Activated CD4-positive, alpha-beta T cell treated with anti-CD3 and anti-CD28 coated beads, Interleukin-2, amount 10 ng/mL, durations not matched to agents 24 days and 14 days (primary cell): Measurements from ENCODE around the gene SMO. TPM values are rescaled to one million over a fixed set of nuclear protein-coding genes. Genes with fewer than 3 reads are reported as not detected.

Experiments
- DNase-seq: peaks from one replicate; pipeline ENCODE4 v3.0.0; 2022
- H3K27ac Mint-ChIP-seq: one replicate; pipeline ENCODE4 v1.8.0; 2022; ENCODE audit warnings: mild to moderate bottlenecking, mixed read lengths
- H3K27me3 Mint-ChIP-seq: one replicate; pipeline ENCODE4 v1.8.0; 2022; ENCODE audit warnings: mixed read lengths
- H3K36me3 Mint-ChIP-seq: one replicate; pipeline ENCODE4 v1.8.0; 2022; ENCODE audit warnings: low read depth, mild to moderate bottlenecking, mixed read lengths
- H3K4me1 Mint-ChIP-seq: one replicate; pipeline ENCODE4 v1.8.0; 2021; ENCODE audit warnings: mixed read lengths
- H3K4me3 Mint-ChIP-seq: one replicate; pipeline ENCODE4 v1.8.0; 2022; ENCODE audit warnings: mild to moderate bottlenecking, moderate library complexity, mixed read lengths
- H3K9me3 Mint-ChIP-seq: one replicate; pipeline ENCODE4 v1.8.0; 2021; ENCODE audit warnings: mixed read lengths
- intact Hi-C: fragments of 100-400 bp; cut with micrococcal nuclease; formaldehyde crosslinking; loops from one replicate; pipeline ENCODE4 v1.15.1; 2023
- total RNA-seq: library from RNA; stranded (reverse); gene quantifications from 2 replicates; pipeline ENCODE4 v1.2.3, GENCODE V29; 2022

Gene SMO
- total RNA-seq, 1 donor from 2014 or later, result 0.37 TPM

DNA sequence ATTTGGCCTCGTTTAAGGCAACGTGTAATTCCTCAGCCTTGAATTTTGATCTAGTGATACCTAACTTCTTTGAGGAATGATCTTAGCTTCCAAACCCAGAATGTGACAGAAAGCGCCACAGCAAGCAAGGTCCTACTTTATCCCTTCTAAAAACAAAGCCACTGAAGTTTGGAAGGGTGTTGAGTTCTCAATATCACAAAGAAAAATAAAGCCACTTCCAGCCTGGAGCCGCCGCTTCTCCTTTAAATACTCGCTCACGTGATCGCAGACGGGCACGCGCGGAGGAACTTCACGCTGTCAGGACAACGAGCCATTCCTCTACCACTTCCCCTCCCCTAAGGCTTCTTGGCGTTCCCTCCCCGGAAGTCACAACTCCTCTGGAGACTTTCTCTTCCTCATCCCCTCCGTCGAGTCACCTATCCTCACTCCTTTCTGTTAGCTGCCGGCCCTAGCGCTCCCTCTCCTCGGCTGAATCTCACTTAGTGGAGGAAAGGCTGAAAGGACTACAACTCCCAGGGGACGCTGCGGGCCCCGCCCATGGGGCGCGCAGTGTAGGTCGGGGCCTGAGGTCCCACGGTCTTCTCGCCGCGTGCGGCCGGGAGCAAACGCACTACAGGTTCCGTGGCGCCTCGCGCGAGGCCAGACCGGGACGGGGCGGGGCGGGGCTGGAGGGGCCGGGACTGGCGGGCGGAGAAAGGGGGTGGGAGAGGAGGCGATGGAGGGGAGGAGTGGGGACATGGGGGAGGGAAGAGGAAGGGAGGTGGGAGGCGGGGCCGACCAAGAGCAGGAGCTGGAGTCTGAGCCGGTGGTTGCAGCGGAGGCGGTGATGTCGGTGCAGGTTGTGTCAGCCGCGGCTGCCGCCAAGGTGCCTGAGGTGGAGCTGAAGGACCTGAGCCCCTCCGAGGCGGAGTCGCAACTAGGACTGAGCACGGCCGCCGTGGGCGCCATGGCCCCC lies 36.1 kb downstream of the SMO start, which contains the start of gene AHCYL2:
Gene AHCYL2 (plus strand): TSS at position 780 of the 955 bp plus-strand sequence.
- intact Hi-C loops, result loop anchor here (1.0 to 10.0 kb wide), 7 partner anchors 47 to 880 kb away; partner anchors contain the start of genes ATP6V1F and RBM28
- H3K4me1 Mint-ChIP-seq, result peaks cover 24% of the 10 kb centered on the region
- H3K27ac Mint-ChIP-seq, result peak within 1 kb of the TSS; percentile 96
- peak within 1 kb of the TSS; percentile 87 for H3K4me3 Mint-ChIP-seq
- no peaks in the 10 kb centered on the region for H3K9me3 Mint-ChIP-seq
- H3K27me3 Mint-ChIP-seq, result no peaks in the 10 kb centered on the region
- peak; percentile 98 for DNase-seq
- no peaks in the 10 kb centered on the region for H3K36me3 Mint-ChIP-seq

DNA sequence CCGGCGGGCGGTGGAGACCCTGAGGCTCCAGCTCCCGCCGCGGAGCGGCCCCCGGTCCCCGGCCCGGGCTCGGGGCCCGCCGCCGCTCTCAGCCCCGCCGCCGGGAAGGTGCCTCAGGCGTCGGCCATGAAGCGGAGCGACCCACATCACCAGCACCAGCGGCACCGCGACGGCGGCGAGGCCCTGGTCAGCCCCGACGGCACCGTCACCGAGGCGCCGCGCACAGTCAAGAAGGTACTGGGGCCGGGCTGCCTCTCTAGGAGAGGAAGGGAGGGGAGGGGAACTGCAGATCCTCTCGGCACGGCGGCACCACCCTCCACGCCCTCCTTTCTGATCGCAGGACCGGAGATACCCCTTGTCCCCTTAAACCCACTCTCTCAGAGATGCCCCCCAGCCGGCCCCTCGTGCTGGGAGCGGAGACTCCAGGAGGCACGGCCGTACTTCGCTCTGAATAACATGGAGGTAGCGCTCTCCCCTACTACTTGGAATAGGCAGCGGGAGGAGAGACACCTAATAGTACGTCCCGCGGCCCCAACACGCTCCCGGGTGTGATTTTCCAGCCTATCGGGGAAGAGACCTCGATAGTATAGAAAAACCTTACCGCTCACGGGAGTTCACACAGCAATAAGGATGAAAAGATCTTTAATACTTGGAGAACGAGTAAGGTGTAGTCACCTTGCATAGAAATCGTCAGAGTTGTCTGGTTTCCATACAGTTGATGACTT lies 36.9 kb downstream of the SMO start:
- H3K27me3 Mint-ChIP-seq, result no peaks in the 10 kb centered on the region
- no peaks in the 10 kb centered on the region for H3K9me3 Mint-ChIP-seq
- peak overlapping the region; percentile 84 for H3K27ac Mint-ChIP-seq
- H3K4me3 Mint-ChIP-seq, result peak overlapping the region; percentile 87
- peak; percentile 88 for DNase-seq
- peaks cover 24% of the 10 kb centered on the region for H3K4me1 Mint-ChIP-seq
- intact Hi-C loops, result loop anchor here (2.0 to 10.0 kb wide), 2 partner anchors 723 to 881 kb away; partner anchors contain the start of gene RBM28
- H3K36me3 Mint-ChIP-seq, result no peaks in the 10 kb centered on the region

DNA sequence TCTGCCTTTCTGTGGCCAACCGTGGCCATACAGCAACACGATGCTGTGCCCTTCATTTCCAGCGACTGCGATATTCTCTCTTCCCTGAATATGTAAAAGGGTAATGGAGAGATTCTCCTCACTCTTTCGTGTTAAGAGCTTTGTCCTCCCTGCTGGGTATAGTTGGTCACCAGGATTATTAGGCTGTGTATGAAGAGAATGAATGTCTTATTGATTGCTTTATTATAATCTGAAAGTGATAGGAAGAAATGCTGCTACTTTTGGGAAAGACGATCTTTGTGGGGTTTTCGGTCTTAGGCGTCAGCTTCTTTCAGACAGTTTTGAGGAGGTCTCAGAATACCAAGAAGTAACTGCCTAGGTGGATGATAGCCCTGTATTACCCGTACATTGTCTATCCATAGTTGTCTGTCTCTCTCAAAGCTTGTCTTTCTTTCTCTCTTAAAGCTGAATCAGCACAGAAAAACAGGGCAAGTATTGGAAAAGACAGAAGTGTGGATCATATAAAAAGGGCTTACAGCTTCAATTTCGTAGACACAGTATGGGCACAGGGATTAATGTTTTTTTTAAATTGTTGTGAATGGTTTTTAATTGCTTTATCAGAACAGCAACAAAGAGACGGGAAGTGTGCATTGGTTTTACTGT lies 37.6 kb downstream of the SMO start:
- no peak for DNase-seq
- Mint-ChIP-seq H3K27me3 (no peaks in the 10 kb centered on the region), H3K27ac (peak overlapping the region; percentile 84), H3K36me3 (no peaks in the 10 kb centered on the region), H3K4me3 (peak overlapping the region; percentile 87), H3K4me1 (peaks cover 24% of the 10 kb centered on the region), H3K9me3 (no peaks in the 10 kb centered on the region)
- intact Hi-C loops, result loop anchor here (2.0 to 10.0 kb wide), 2 partner anchors 723 to 881 kb away; partner anchors contain the start of gene RBM28

DNA sequence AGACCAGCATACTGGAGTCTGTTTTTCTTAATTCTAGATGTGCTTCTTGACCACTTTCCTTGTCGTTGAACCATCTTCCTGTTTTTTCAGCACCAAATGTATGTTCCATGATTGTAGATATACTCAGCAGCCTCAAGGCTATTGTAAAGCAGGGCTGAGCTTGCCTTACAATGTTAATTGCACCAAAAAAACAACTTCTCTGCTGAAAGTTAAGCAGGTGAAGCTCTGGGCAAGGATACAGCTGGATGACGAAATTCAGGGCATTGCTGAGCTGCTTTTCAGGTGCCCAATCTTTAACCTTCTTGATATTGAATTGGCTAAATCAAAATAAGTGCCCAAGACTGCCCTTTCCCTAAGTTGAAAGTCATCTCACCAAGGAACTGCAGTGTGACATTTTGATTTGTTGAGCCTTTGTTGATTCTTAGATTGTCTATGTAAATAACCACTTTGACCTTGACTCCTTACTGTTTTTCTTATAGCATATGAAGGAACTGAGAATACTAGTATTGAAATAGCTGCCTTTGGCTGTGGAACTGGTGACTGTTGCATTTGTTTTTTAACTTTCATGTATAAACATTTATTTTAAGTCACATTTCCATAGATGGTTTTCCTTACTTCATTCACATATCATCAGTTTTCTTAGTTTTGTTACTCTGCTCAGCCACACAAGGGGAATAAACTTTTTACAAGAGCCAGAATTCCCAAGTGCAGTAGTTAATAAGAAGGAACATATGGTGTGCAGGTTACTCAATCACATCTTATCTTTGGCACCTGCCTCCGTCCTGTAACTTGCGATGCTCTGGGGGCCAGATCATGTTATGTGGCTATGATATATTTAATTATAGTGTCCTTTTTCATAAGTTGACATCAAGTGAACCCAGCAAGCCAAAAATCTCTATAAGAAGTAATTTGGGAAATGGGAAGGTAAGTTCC lies 39.5 kb downstream of the SMO start:
- no peaks in the 10 kb centered on the region for H3K9me3 Mint-ChIP-seq
- DNase-seq, result no peak
- no peaks in the 10 kb centered on the region for H3K36me3 Mint-ChIP-seq
- no peak overlapping the region for H3K4me3 Mint-ChIP-seq
- no peak overlapping the region for H3K27ac Mint-ChIP-seq
- intact Hi-C loops, result loop anchor here (10.0 kb wide), 1 partner anchor 883 kb away; the partner anchor contains the start of gene RBM28
- H3K27me3 Mint-ChIP-seq, result no peaks in the 10 kb centered on the region
- peaks cover 18% of the 10 kb centered on the region for H3K4me1 Mint-ChIP-seq

DNA sequence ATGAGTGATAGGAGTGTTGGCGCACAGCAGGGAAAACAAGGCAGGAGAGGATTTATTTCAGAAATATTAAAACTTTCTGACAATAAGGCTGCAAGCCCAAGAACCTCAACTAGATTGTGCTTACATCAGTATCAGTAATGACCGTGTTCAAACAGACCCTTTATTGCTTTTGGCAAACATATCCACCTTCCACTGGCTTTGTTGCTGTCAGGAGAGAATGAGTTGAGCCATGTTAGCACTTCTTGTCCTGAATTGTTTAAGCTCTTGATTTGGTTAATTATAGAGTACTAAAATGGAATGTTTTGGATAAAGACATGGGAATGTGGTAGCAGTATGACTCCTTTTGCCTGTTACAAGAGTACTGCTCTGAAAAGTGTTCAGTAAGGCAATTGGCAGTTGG lies 40.2 kb downstream of the SMO start:
- DNase-seq, result no peak
- H3K36me3 Mint-ChIP-seq, result no peaks in the 10 kb centered on the region
- H3K27ac Mint-ChIP-seq, result no peak overlapping the region
- no peak overlapping the region for H3K4me3 Mint-ChIP-seq
- intact Hi-C loops, result loop anchor here (10.0 kb wide), 1 partner anchor 884 kb away; the partner anchor contains the start of gene RBM28
- H3K9me3 Mint-ChIP-seq, result no peaks in the 10 kb centered on the region
- no peaks in the 10 kb centered on the region for H3K27me3 Mint-ChIP-seq
- H3K4me1 Mint-ChIP-seq, result peaks cover 18% of the 10 kb centered on the region

DNA sequence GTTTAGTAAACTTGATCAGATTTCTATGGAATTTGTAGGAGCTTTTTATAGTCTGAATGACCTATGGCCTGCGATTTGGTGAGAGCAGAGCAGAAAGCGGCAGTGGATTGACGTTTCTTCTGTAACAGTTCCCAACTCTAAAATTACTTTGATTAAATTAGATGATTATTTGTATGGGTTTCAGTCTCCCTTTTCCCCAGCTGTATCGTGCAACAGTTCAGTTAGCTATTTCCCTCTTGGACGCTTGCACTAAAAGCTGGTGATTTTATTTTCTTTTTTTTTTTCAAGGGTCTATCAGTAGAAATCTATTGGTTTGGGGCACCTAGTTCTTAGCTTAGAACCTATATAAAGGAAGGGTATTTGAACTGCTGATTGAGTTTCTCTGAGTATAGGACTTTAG lies 43.2 kb downstream of the SMO start:
- DNase-seq, result no peak
- Mint-ChIP-seq H3K36me3 (peaks cover 1% of the 10 kb centered on the region), H3K27ac (no peak overlapping the region), H3K27me3 (no peaks in the 10 kb centered on the region), H3K4me1 (peaks cover 4% of the 10 kb centered on the region), H3K9me3 (no peaks in the 10 kb centered on the region), H3K4me3 (no peak overlapping the region)
- intact Hi-C loops, result no loop called here

DNA sequence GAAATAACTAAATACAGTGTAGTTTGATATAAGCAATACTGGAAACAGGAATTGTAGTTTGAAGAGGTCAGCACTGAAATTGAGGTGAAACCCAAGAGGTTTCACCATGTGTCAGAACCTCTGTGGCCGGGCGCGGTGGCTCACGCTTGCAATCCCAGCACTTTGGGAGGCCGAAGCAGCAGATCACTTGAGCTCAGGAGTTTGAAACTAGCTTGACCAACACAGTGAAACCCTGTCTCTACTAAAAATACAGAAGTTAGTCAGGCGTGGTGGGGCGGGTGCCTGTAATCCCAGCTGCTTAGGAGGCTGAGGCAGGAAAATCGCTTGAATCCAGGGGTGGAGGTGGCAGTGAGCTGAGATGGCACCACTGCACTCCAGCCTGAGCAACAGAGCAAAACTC lies 50.1 kb downstream of the SMO start:
- Mint-ChIP-seq H3K4me1 (peaks cover 1% of the 10 kb centered on the region), H3K27ac (no peak overlapping the region), H3K27me3 (no peaks in the 10 kb centered on the region), H3K4me3 (no peak overlapping the region), H3K36me3 (peaks cover 1% of the 10 kb centered on the region), H3K9me3 (no peaks in the 10 kb centered on the region)
- DNase-seq, result no peak
- intact Hi-C loops, result no loop called here

DNA sequence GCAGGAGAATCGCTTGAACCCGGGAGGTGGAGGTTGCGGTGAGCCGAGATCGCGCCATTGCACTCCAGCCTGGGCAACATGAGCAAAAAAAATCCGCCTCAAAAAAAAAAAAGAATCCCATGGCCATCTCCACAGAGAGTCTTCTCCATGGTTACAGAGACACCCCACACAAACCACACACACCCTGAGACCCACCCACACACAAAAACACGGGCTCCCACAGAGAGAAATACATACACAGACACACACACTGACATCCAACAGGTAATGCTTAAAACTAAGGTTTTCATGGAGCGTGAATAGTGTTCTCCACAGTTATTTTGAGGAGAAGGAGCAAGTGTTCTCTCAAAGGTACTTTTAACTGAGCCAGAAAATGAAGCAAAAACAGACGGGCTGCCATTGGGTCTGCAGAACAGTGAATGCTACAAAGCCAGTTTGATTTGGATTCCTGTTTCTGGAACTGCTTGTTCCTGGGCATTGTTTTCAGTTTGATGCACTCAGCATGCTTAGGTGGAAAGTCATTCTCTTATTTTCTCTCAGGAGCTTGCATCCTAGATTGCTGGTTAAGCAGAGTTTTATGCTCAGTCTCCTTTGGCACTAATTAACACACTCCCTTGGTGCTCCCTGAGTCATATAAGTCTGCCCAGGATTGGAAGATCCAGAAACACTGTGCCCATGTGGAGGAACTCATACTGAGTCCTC lies 51.8 kb downstream of the SMO start:
- H3K4me1 Mint-ChIP-seq, result no peaks in the 10 kb centered on the region
- H3K4me3 Mint-ChIP-seq, result no peak overlapping the region
- intact Hi-C loops, result no loop called here
- no peaks in the 10 kb centered on the region for H3K27me3 Mint-ChIP-seq
- H3K9me3 Mint-ChIP-seq, result no peaks in the 10 kb centered on the region
- H3K36me3 Mint-ChIP-seq, result no peaks in the 10 kb centered on the region
- H3K27ac Mint-ChIP-seq, result no peak overlapping the region
- no peak for DNase-seq

DNA sequence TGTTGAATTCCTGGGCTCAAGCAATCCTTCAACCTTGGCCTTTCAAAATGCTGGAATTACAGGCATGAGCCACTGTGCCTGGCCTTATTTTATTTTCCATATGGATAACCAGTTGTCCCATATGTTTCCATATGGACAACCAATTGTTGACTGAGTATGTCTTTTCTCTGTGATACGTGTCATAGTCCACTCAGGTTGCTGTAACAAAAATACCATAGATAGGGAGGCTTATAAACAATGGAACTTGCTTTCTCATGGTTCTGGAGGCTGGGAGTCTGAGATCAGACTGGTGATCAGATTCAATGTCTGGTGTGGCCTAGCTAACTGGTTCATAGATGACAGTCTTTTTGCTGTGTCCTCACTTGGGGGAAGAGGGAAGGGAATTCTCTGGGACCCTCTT lies 55.8 kb downstream of the SMO start:
- no peaks in the 10 kb centered on the region for H3K27me3 Mint-ChIP-seq
- no peak for DNase-seq
- H3K4me3 Mint-ChIP-seq, result no peak overlapping the region
- no peak overlapping the region for H3K27ac Mint-ChIP-seq
- no peaks in the 10 kb centered on the region for H3K4me1 Mint-ChIP-seq
- H3K9me3 Mint-ChIP-seq, result no peaks in the 10 kb centered on the region
- intact Hi-C loops, result no loop called here
- no peaks in the 10 kb centered on the region for H3K36me3 Mint-ChIP-seq

DNA sequence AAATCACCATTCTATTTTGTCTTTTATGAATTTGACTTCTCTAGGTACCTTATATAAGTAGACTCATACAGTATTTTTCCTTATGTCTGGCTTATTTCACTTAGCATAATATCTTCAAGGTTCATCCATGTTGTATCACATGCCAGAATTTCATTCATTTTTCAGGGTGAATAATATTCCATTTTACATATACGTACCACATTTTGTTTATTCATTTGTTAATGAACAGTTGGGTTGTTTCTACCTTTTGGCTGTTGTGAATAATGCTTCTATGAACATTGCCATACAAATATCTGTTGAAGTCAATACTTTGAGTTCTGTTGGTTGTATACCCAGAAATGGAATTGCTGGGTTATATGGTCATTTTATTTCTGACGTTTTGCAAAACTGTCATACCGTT lies 57.1 kb downstream of the SMO start:
- no peaks in the 10 kb centered on the region for H3K27me3 Mint-ChIP-seq
- H3K9me3 Mint-ChIP-seq, result no peaks in the 10 kb centered on the region
- H3K36me3 Mint-ChIP-seq, result no peaks in the 10 kb centered on the region
- no peak for DNase-seq
- H3K27ac Mint-ChIP-seq, result no peak overlapping the region
- no peaks in the 10 kb centered on the region for H3K4me1 Mint-ChIP-seq
- H3K4me3 Mint-ChIP-seq, result no peak overlapping the region
- intact Hi-C loops, result no loop called here

DNA sequence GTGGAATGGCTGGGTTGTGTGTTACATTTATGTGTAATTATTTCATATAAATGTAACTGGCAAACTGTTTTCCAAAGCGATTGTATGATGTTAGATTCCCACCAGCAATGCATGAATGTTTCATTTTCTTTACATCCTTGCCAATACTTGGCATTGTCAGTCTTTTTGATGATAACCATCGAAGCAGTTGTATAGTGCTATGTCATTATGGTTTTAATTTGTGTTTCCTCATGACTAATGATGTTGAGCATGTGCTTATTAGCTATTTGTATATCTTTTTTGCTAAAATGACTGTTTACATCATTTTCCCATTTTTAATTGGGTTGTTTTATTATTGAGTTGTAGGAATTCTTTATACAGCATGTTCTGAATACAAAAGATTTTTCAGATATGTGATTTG lies 58.7 kb downstream of the SMO start:
- DNase-seq, result no peak
- no peaks in the 10 kb centered on the region for H3K9me3 Mint-ChIP-seq
- intact Hi-C loops, result no loop called here

DNA sequence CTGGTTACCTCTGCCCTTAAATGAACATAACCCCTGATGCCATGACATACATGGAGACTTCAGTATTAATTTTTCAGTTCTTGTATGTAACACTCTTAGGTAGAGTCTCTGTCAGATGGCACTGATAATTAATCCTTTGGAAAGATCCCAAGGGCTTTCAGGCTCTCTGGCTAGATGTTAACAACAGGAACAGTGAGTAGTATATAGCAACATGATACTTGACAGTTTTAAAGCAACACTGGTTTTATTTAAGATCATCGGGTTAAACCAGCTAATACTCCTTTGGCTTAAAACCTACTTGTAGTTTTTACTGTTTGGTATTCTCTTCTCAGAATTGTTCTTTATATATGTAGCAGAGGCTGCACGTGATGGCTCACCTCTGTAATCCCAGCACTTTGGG lies 63.7 kb downstream of the SMO start:
- no peak overlapping the region for H3K4me3 Mint-ChIP-seq
- intact Hi-C loops, result no loop called here
- DNase-seq, result no peak
- peaks cover 2% of the 10 kb centered on the region for H3K27me3 Mint-ChIP-seq
- no peak overlapping the region for H3K27ac Mint-ChIP-seq
- H3K4me1 Mint-ChIP-seq, result no peaks in the 10 kb centered on the region
- H3K36me3 Mint-ChIP-seq, result no peaks in the 10 kb centered on the region
- H3K9me3 Mint-ChIP-seq, result no peaks in the 10 kb centered on the region

More for the DNA sequence above, 58.7 kb downstream of the SMO start:
- Mint-ChIP-seq H3K4me1 (no peaks in the 10 kb centered on the region), H3K27ac (no peak overlapping the region), H3K36me3 (no peaks in the 10 kb centered on the region), H3K4me3 (no peak overlapping the region), H3K27me3 (no peaks in the 10 kb centered on the region)
